ENCODE data around the gene WDR72. TPM values are rescaled to one million over a fixed set of nuclear protein-coding genes. Genes with fewer than 3 reads are reported as not detected.

The WDR72 gene
- total RNA-seq, 1 experiment from 2014 or later = 6.1 TPM

DNA sequence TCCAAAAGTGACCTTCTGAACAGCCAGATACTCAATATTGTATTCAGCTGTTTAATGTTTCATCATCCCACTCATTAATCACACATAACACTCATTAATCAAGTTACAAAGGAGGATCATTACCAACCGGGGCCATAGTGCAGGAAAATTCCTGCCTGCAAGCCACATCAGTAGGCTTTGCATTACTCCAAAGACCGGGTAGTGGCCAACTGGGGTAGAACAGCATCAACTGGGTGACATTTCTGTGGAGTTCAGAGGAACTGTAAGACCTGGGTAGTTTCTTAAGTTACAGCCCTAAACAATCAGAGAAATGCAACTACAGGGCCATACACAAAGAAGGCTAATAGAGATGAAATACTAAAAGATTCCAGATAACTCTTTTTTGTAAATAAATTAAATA lies 253.1 kb downstream of the WDR72 start:
- in situ Hi-C loops (cut with HindIII; ENCODE audit: low pct_unique_long_range_greater_than_20kb, low sequenced_read_pairs) = no loop called here

DNA sequence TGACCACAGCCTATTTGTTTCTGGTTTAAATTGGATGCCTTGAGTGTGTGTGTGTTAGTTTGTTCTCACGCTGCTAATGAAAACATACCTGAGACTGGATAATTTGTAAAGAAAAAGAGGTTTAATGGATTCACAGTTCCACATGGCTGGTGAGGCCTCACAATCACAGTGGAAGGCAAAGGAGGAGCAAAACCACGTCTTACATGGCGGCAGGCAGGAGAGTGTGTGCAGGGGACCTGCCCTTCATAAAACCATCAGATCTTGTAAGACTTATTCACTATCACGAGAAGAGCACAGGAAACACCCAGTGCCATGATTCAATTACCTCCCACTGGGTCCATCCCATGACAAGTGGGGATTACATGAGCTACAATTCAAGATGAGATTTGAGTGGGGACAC lies 260.5 kb downstream of the WDR72 start:
- in situ Hi-C loops (cut with HindIII; ENCODE audit: low pct_unique_long_range_greater_than_20kb, low sequenced_read_pairs) = no loop called here
- no peak for DNase-seq (ENCODE audit: low read depth)

More for the DNA sequence above, 253.1 kb downstream of the WDR72 start:
- DNase-seq (ENCODE audit: low read depth) = no peak

DNA sequence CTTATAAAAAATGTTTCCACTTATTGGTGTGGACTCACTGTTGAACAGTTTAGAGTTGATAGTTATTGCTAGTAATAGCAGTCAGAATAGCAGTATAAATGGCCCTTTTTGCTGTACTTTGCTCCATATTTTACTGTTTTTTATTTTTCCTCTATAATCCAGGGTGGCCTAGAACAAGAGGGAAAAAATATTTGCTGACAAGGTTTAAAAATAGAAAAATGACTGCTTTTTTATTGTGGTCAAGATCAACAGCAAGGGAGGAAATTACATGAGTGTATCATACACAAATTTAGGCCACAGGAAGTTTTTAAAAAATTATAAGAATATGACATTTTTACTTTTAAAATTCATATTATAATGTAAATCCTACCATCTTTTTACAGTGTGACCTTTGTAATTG lies 269.1 kb downstream of the WDR72 start:
- no peak for DNase-seq (ENCODE audit: low read depth)
- in situ Hi-C loops (cut with HindIII; ENCODE audit: low pct_unique_long_range_greater_than_20kb, low sequenced_read_pairs) = no loop called here

DNA sequence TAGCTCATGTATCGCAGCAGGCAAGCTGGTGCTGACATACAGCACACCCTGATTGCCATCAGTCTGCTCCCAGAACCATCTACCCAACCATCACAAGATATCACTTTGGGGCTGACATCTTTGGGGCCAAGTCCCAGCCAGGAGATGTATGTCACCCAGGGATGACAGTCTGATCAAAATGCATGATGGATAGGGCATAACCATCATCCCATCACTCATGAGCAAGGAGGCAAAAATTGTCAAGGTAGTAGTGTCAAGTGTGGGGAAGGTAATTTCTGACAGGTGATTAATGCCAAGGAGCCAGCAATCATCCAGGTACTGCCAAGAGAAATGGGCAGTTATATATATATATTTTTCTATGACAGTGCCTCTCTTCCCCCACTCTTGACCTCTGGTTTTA lies 277.4 kb downstream of the WDR72 start:
- in situ Hi-C loops (cut with HindIII; ENCODE audit: low pct_unique_long_range_greater_than_20kb, low sequenced_read_pairs) = no loop called here
- no peak for DNase-seq (ENCODE audit: low read depth)

DNA sequence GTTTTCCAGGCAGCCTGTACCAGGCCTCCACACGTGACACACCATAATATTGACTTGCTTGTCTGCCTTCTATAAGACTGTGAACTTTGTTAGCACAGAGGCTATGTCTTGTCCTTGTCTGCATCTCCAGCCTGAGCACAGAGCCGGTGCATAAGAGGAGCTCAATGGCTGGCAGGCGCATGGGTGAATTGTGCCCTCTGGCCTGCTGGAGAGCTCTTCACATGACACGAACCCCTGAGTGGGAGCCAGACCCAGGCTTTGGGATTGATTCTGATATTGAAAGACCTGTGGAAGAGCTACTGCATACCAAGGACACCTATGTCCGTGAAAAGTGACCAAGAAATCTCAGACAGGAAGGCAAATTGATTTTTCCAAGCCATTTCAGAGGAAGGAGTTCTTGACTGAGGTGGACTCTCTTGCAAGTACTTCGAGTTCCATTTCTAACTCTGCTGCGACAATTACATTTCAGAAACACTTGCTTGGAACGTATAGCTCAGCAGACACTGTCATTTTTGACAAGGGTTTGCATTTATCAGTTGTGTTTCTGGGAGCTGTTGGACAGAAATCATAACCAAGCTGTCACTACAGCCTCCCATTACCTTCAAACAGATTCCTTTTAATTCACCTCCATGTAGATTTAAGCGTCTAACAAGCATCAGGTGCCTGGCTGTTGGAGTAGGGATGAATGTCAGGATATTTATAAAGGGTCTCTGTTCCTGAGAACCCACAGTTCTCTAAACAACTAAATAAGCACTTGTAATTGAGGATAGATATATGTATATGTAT lies 281.3 kb downstream of the WDR72 start:
- DNase-seq (ENCODE audit: low read depth) = no peak
- in situ Hi-C loops (cut with HindIII; ENCODE audit: low pct_unique_long_range_greater_than_20kb, low sequenced_read_pairs) = no loop called here

DNA sequence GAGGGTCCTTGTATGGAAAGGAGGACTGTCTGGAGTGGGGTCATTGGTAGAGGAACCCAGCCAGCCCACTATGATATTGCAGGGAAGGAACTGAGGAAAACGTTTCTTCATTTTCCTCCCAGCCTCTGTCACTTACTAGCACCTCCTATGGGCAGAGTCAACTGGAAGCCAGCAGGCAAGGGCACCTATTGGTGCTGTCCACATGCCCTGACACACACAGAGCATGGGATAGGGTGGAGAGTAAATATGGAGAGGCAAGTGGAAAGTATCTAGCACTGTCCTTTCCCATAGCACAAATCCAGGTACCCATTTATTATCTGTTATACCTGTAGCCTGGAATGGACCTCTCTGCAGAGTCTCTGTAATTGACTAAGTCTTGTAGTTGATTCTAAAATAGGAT lies 285.6 kb downstream of the WDR72 start:
- DNase-seq (ENCODE audit: low read depth) = no peak
- in situ Hi-C loops (cut with HindIII; ENCODE audit: low pct_unique_long_range_greater_than_20kb, low sequenced_read_pairs) = no loop called here

DNA sequence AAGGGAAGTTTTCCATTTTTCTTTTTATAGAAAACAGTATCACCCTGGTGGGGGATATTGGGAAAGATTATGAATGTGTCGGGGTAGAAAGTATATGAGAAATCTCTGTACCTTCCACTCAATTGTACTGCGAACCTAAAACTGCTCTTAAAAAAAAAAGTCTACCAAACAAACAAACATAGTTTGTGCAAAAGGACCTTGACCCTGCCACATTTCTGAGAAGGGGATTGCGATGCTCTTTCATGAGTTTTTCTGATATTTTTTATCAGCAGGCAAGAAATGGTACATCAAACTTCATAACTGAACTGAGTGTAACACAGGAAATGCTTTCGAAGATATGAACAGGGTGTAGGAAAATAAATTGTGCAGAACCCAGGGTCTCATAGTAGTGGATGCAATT lies 286.0 kb downstream of the WDR72 start:
- no peak for DNase-seq (ENCODE audit: low read depth)
- in situ Hi-C loops (cut with HindIII; ENCODE audit: low pct_unique_long_range_greater_than_20kb, low sequenced_read_pairs) = no loop called here

DNA sequence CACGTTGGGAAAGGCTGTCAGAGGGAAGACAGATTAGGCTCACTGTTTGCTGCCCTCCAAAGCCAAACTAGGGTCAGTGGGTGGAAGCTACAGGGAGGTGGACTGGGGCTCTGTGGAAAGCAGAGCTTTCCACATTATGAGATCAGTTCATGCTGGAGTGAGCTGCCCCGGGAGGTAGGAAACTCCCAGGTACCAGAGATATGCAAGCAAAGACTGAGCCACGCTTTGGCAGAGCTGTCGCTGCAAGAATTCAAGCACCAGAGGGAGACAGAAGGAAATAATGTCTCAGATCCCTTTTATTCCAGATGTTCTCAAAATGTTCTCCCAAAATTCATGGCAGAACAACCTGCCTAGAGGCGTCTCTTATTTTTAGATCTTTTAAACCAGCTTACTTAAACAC lies 286.6 kb downstream of the WDR72 start:
- in situ Hi-C loops (cut with HindIII; ENCODE audit: low pct_unique_long_range_greater_than_20kb, low sequenced_read_pairs) = no loop called here
- DNase-seq (ENCODE audit: low read depth) = no peak

DNA sequence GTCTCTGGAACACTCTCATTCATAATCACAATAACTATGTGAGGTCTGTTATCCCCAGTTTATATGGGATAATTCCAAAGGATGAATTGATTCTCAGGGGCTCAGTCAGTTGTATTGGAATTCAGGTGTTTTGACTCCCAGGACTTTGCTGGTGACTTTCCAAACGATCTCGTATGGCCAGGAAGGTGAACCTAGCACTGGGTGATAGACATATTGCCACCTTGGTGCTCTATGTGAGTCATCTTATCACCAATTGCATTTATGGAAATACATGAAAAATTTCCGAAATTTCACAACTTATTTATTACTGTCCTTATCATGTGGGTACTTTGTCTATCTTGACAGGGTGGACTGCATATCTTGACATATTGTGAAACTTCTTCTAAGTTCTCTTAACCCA lies 287.3 kb downstream of the WDR72 start:
- in situ Hi-C loops (cut with HindIII; ENCODE audit: low pct_unique_long_range_greater_than_20kb, low sequenced_read_pairs) = no loop called here
- no peak for DNase-seq (ENCODE audit: low read depth)

DNA sequence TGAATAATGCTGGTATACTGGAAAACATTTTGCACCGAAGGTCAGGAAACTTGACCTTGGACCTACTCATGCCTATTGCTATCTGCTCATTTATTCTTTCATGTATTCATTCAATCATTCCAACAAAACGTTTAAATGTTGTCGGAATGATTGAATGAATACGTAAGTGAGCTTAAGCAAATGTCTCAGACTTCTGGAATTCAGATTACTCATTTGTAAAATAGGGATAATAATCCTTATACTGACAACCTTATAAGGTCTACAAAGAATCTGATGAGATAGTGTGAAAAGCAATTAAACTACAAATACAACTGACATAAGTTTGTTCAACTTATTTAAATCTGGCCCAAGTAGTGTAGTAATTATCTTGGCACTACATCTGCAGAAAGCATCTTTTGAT lies 288.7 kb downstream of the WDR72 start:
- DNase-seq (ENCODE audit: low read depth) = no peak
- in situ Hi-C loops (cut with HindIII; ENCODE audit: low pct_unique_long_range_greater_than_20kb, low sequenced_read_pairs) = no loop called here

DNA sequence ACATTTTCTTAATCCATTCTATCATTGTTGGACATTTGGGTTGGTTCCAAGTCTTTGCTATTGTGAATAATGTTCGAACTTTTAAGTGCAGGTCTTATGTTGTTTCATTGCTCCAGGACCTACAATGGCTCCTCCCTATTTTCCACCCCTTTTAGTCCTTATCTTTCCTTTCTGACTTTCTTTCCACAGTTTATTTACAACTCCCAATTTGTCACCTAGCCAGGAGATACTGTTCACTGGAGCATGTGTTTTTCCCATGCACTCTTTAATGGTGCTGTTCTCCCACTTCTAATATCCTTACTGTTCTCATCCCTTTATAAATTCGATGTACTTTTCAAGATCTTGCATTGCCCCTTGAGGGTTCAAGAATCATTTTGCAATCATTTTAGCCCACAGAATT lies 290.0 kb downstream of the WDR72 start:
- no peak for DNase-seq (ENCODE audit: low read depth)
- in situ Hi-C loops (cut with HindIII; ENCODE audit: low pct_unique_long_range_greater_than_20kb, low sequenced_read_pairs) = no loop called here

Other genes starting within 250 kb of the WDR72 start
- gene UNC13C, start 218.8 kb upstream of the WDR72 start, total RNA-seq (2014; rRNA removed; shearing (Covaris generic); ENCODE audit: low replicate concordance) = 0.03 TPM in 2 replicates

Measured in Caki2 (cell line).